Stomach smooth muscle (tissue), 2 donors: ENCODE results near the gene TBC1D16.

Experiments
- H3K27ac ChIP-seq: one replicate; pipeline ENCODE4 v1.7.0; 2013; ENCODE audit warnings: mild to moderate bottlenecking, low read length, inconsistent platforms
- H3K27me3 ChIP-seq, 2 donors: one replicate each; pipeline ENCODE4 v1.7.0; 2013; ENCODE audit warnings: low read length in 2 of 2; ENCODE audit not compliant: insufficient read depth in 2 of 2, control insufficient read depth in 1 of 2
- H3K36me3 ChIP-seq, 2 donors: one replicate each; pipeline ENCODE4 v1.7.0; 2013; ENCODE audit warnings: low read length in 2 of 2; ENCODE audit not compliant: control insufficient read depth in 2 of 2, insufficient read depth in 2 of 2
- H3K4me1 ChIP-seq: one replicate; pipeline ENCODE4 v1.7.0; 2013; ENCODE audit warnings: low read length; ENCODE audit not compliant: control insufficient read depth, insufficient read depth
- H3K4me3 ChIP-seq, 2 donors: one replicate each; pipeline ENCODE4 v1.7.0; 2013; ENCODE audit warnings: low read length in 2 of 2
- H3K9ac ChIP-seq, 2 donors: one replicate each; pipeline ENCODE4 v1.7.0; 2013; ENCODE audit warnings: low read length in 2 of 2, mild to moderate bottlenecking in 1 of 2
- H3K9me3 ChIP-seq, 2 donors: one replicate each; pipeline ENCODE4 v1.7.0; 2013; ENCODE audit warnings: low read length in 2 of 2; ENCODE audit not compliant: control insufficient read depth in 2 of 2
- donor health status: healthy.
- donor health status: Pancreatic carcinoma.

Gene TBC1D16

DNA sequence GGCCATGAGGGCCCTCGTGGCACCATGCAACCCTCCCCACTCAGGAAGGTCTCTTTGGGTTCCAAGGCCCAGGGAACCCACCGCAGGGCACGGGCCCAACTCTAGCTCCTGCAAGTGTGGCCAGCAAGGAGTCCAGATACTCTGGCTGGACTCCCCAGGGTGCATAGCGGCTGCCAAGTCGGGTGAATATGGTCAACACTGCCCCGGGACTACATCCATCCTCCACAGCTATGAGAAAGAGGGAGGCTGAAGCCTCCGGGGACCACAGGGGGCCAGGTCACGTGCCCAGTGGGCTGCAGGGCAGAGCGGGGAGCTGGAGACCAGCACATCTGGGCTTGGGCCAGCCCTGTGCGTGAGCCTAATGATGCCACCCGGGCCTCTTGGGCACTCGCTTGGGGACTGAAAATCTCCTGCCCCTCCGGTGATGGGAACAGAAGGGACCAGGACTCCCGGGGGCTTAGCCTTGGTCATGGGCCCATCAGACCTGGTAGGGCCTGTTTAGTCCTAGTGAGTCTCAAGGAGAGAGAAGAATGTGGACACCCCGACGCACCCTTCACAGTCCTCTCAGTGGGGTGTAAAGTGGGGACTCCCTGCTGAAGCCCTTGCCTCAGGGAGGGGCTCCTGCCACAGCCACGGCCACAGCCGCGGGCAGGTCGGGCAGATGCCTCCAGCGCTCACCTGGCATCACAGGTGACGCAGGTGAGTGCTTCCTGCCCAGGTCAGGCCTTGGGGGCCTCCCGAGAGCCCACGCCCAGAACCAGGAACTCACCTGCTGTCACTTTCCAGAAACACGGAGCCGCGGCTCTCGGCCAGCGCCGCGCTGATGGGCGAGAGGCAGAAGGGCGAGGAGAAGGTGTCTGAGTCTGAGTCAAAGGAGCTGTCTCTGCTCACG is 26.0 kb downstream of the TBC1D16 start:
- H3K9ac ChIP-seq = no peak overlapping the region
- no peak overlapping the region for H3K4me3 ChIP-seq
- H3K27ac ChIP-seq = no peak overlapping the region
- peaks cover 3 to 8% of the 10 kb centered on the region in 2 donors for H3K36me3 ChIP-seq
- no peaks in the 10 kb centered on the region for H3K9me3 ChIP-seq
- peaks cover 14% of the 10 kb centered on the region for H3K4me1 ChIP-seq
- H3K27me3 ChIP-seq = no peaks in the 10 kb centered on the region

DNA sequence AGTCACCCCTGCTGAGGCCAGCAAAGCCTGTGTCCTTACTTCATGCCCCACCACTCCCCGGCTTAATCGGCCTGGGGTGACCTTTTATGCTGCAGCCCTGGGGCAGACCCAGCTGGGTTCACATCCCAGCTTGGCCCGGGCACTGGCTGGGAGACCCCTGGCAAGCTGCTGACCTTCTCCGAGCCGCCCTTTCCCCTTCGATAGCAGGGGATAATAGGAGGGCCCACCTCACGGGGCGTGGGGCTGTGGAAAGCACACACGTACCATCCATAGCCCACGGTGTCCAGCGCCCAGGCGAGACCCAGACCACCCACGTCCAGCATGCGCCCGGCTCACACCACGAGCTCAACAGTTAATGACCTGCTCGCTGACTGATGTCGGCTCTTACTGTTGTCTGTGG is 26.8 kb downstream of the TBC1D16 start:
- H3K27ac ChIP-seq = no peak overlapping the region
- no peak overlapping the region for H3K9ac ChIP-seq
- peaks cover 3 to 8% of the 10 kb centered on the region in 2 donors for H3K36me3 ChIP-seq
- no peak overlapping the region for H3K4me3 ChIP-seq
- H3K4me1 ChIP-seq = peaks cover 14% of the 10 kb centered on the region
- no peaks in the 10 kb centered on the region for H3K27me3 ChIP-seq
- no peaks in the 10 kb centered on the region for H3K9me3 ChIP-seq

GRCh38 chr17:80008383-80008840 is 27.3 kb downstream of the TBC1D16 start:
- Histone ChIP-seq H3K9ac (no peak overlapping the region), H3K36me3 (peaks cover 3 to 8% of the 10 kb centered on the region in 2 donors), H3K9me3 (no peaks in the 10 kb centered on the region), H3K27me3 (no peaks in the 10 kb centered on the region), H3K4me3 (peak overlapping the region in 1 of 2 donors; percentile 35), H3K27ac (no peak overlapping the region), H3K4me1 (peaks cover 14% of the 10 kb centered on the region)

DNA sequence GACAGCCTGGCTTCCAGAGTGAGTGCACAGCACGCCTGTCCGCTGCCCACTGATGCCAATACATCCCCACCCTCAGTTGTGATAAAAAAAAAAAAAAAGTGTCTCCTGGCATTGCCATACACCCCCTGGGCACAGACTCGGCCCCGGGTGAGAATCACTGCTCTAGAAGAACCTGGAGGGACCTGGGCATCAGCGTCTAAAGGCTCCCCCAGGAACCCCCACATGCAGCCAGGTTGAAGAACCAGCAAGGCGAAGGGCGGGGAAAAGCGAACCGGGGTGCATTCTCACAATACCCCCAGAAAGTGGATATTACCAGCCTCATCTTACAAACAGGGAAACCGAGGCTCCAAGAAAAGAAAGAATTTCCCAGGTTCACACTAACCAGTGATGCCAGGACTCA is 27.7 kb downstream of the TBC1D16 start:
- Histone ChIP-seq H3K9ac (no peak overlapping the region), H3K9me3 (no peaks in the 10 kb centered on the region), H3K4me3 (no peak overlapping the region), H3K27me3 (no peaks in the 10 kb centered on the region), H3K4me1 (peaks cover 14% of the 10 kb centered on the region), H3K27ac (no peak overlapping the region), H3K36me3 (peaks cover under 1 to 5% of the 10 kb centered on the region in 2 donors)

DNA sequence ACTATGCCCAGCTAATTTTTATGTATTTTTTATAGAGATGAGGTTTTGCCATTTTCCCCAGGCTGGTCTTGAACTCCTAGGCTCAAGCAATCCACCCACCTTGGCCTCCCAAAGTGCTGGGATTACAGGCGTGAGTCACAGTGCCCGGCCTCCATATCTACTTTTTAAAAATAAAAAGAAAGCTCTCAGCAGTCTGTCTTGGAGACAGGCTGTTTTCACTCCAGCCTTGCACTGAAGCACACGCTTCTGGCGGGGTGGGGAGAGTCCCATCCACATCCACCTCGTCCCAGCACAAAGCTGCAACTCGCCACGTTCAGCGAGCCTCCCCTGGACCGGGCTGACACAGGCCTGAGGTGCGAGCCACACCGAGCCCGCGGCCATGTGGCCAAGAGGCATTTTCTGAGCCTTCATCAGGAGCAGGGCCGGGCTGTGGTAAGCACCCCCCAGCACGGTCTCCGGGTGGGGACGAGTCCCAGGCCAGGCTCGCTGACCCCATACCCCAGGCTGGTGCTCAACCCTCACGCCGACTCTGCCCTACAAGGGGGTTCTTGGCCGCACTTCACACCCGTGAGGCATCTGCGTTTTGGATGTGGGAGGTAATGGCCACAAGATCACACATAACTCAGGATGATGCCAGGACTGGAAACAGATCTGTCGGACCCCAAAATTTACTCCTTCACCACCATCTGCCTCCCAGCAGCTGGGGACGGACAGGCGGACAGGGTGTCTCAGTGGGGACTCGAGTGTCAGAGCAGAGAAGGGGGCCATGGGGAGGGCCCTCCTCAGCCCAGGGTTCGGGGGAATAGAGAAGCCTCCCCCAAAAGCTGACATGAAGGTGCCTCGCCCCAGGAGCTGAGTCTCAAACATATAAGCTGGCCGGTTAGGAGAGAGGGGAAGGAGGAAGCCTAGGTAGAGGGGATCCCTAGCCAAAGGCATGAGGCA is 28.6 kb downstream of the TBC1D16 start:
- no peak overlapping the region for H3K4me3 ChIP-seq
- H3K36me3 ChIP-seq = peaks cover 0 to 2% of the 10 kb centered on the region in 2 donors
- no peak overlapping the region for H3K9ac ChIP-seq
- H3K4me1 ChIP-seq = peaks cover 14% of the 10 kb centered on the region
- H3K9me3 ChIP-seq = no peaks in the 10 kb centered on the region
- no peaks in the 10 kb centered on the region for H3K27me3 ChIP-seq
- H3K27ac ChIP-seq = no peak overlapping the region

DNA sequence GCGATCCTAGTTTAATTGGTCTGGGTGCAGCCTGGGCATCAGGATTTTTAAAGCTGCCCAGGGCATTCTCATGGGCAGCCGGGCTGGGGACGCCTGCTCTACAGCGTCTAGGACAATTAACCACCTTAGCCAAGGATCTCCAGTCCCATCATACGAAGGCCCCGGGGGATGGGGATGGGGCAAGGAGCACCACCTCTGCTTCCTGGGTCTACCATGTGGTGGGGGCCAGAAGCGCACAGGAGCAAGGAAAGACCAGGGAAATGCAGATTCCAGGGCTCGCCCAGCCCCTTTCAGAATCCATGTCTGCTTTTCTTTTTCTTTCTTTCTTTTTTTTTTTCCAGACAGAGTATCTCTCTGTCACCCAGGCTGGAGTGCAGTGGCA is 29.3 kb downstream of the TBC1D16 start:
- H3K36me3 ChIP-seq = peaks cover 0 to 2% of the 10 kb centered on the region in 2 donors
- no peak overlapping the region for H3K9ac ChIP-seq
- H3K27ac ChIP-seq = no peak overlapping the region
- peaks cover 14% of the 10 kb centered on the region for H3K4me1 ChIP-seq
- H3K27me3 ChIP-seq = no peaks in the 10 kb centered on the region
- H3K9me3 ChIP-seq = no peaks in the 10 kb centered on the region
- H3K4me3 ChIP-seq = no peak overlapping the region

DNA sequence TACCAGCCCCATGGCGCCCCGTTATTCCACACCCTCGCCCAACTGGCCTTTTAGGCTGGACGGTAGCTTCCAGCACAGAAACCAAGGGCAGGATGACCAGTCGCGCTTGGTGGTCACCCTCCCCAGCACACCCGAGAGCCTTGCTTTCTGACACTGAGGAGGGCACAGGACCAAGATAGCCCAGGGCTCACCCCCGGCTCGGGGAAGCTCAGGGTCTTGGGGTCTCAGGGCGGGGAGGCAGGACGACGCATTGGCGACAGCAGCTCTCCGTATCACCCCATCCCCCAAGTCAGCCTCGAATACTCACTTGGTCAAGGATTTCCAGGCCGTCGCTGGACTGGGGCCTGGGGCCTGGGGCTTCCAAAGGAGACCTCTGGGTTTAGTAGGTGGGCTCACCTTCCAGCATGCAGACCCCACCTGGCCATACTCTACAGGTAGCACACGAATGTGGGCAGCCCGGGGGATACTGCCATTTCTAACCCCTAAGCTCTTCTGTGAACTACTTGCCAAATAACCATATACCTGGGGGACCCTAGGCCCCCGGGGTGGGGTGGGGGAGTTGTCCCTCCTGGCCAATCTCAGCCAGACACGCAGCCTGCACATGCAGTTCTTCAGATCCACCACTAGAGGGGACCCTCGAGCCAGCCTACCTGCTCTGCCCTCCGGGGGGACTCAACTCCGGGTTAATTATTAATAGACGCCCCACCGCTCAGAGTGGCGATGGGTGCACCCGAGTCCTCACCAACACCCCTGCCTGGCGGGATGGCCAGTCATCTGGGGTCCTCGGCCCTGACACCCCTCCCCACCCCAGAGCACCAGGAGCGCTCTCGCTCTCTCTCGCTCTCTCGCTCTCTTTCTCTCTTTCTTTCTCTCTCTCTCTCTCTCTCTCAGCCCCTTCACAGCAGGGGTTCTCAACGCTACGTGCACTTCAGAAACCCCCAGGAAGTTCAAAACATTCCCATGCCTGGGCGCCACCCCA is 30.0 kb downstream of the TBC1D16 start:
- Histone ChIP-seq H3K9me3 (no peaks in the 10 kb centered on the region), H3K9ac (no peak overlapping the region), H3K4me3 (no peak overlapping the region), H3K27ac (no peak overlapping the region), H3K4me1 (peaks cover 19% of the 10 kb centered on the region), H3K36me3 (peaks cover 0 to 1% of the 10 kb centered on the region in 2 donors), H3K27me3 (no peaks in the 10 kb centered on the region)

- Histone ChIP-seq H3K27me3 (no peaks in the 10 kb centered on the region), H3K4me3 (no peak overlapping the region), H3K9ac (no peak overlapping the region), H3K4me1 (peaks cover 21% of the 10 kb centered on the region), H3K27ac (no peak overlapping the region), H3K9me3 (no peaks in the 10 kb centered on the region), H3K36me3 (no peaks in the 10 kb centered on the region)
These were observed 31.7 kb downstream of the TBC1D16 start for GRCh38 chr17:80003969-80004368.

DNA sequence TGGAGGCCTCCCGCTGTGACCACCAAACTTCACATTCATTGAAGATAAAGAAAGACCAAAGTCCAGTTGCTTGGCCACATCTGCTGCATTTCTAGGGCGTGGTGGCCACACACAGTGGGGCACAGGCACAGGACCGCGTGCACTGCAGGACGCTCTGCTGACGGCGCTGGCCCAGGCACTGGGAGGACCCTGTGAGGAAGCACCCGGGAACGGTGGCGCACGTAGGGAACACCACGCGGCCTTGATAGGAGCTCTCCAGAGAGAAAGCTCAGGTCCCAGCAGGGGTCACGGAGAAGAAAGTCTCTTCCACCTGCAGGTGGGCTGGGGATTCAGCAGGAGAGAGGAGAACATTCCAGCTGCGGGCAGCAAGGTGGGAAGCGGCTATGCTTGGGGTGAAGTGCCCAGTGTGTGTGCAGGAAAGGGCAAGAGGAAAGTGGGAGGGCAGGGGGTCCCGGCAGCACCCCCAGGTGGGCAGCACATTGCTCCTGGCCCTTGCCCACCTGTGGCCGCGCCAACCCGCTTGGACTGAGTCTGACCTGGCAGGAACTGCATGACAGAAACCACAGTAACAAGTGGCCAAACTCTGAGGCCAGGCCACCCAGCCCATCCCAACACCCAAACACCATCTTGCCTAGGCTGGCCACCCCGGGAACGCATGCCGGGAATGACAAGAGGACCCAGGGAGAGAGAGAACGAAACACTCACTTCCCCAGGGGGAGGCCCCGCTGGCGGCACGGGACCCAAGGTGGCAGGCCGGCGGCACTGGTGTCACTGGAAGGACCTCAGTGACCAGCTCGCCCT is 32.8 kb downstream of the TBC1D16 start:
- Histone ChIP-seq H3K4me3 (no peak overlapping the region), H3K36me3 (no peaks in the 10 kb centered on the region), H3K9me3 (no peaks in the 10 kb centered on the region), H3K27ac (no peak overlapping the region), H3K9ac (no peak overlapping the region), H3K4me1 (peaks cover 10% of the 10 kb centered on the region), H3K27me3 (no peaks in the 10 kb centered on the region)
